Mucosa of descending colon (tissue), 3 donors: ENCODE results near the gene ERC1. TPM values are rescaled to one million over a fixed set of nuclear protein-coding genes. Genes with fewer than 3 reads are reported as not detected.

Experiments
- ATAC-seq: fragments of 200-7000 bp; cut with Tn5 transposase; one replicate; pipeline ENCODE4 v1.9.1; 2020; ENCODE audit warnings: mild to moderate bottlenecking, moderate library complexity
- DNase-seq, 3 donors: peaks; one replicate each; pipeline ENCODE4 v3.0.0-alpha.2; 2020
- H3K36me3 ChIP-seq: fragments of 200-600 bp; one replicate; pipeline ENCODE4 v1.8.0; 2021; ENCODE audit warnings: low read depth, mild to moderate bottlenecking
- H3K4me1 ChIP-seq: fragments of 200-600 bp; one replicate; pipeline ENCODE4 v1.8.0; 2021; ENCODE audit warnings: low read depth, mild to moderate bottlenecking
- H3K4me3 ChIP-seq: fragments of 200-600 bp; one replicate; pipeline ENCODE4 v1.8.0; 2021; ENCODE audit warnings: mild to moderate bottlenecking
- H3K9me3 ChIP-seq: fragments of 200-600 bp; one replicate; pipeline ENCODE4 v1.8.0; 2021; ENCODE audit warnings: mild to moderate bottlenecking
- intact Hi-C, 2 donors: fragments of 100-400 bp; cut with DNase I in 1 of 2; cut with micrococcal nuclease in 1 of 2; formaldehyde crosslinking; loops; one replicate each; pipeline versions ENCODE4 v1.11.0 to v1.11.1; 2022; cut with DNase I, micrococcal nuclease
- total RNA-seq, 3 donors: library from RNA; stranded (reverse); fragmentation: NEBNext Ultra II Directional in 2 of 3; extraction: Animal tissue kit (Norgen Biotek cat#: 25700) in 2 of 3; gene quantifications; one replicate each; pipeline versions ENCODE4 v1.2.1 to v1.2.4, GENCODE V29; 2021 to 2023
- TF ChIP-seq, protein P1 (sequence below): fragments of 200-600 bp; IDR thresholded peaks from one replicate; pipeline ENCODE4 v1.8.0; 2022; ENCODE audit warnings: antibody characterized with exemption, mild to moderate bottlenecking
- donor health status: DM: no; HTN: no; CAD: no; lungs with moderate emphysema.
- donor health status: DM: no; HTN: no; CAD: no.
- donor health status: DM: no; HTN: yes; CAD: no.

The ERC1 gene
- total RNA-seq, 3 donors from 2014 or later = 42.6 to 76.3 (median 49.6) TPM

DNA sequence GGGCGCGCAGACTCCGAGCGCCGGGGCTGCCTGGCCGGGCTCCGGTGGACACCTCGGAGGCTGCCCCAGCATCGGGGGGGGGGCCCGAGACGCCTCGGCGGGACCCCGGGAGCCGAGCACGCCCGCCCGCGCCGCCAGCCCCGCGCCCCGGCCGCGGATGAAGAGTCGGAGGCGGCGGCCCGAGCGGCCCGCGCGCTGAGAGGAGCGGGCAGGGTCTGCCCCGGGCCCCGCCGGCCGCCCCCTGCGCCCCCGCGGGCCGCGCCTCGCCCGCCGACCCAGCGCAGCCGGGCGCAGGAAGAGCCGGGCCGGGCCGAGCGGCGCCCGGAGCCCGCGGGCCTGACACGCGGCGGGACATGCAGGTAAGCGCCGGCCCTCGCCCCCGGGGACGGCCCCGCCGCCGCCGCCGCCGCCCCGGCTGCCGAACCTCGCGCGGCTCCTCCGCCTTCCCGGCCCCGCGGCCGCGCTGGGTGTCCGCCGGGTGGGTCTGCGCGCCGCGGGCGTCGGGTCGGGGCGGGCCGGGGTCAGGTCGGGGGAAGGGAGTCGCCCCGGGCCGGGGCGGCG lies 539.6 kb downstream of the ERC1 start:
- peak overlapping the region; percentile 17 for H3K4me3 ChIP-seq
- ATAC-seq (peak; percentile 17), DNase-seq (no peak)

DNA sequence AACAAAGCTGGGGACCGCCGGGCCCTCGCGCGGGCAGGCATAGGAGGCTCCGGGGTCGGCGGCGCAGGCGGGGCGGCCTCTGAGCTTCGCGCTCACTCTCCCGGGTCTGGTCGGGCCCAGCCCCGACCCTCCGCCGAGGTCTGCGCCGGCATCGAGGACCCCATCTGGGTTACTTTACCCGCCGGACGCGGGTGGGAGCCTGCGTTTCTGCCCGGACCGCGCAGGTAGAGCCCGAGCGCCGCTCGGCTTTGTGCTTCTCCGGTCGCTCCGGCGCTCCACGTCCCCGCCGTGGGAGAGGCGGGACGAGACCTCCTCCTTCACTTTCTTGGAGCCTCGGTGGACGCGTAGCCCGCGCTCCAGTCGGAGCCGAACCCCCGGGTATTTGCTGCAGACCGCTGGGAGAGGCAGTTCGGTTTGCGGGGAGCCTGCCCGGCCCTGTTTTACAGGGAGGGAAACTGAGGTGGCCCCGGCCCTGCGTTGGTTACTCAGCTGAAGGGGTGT lies 540.2 kb downstream of the ERC1 start:
- no peaks in the 10 kb centered on the region for H3K9me3 ChIP-seq
- no peaks in the 10 kb centered on the region for H3K36me3 ChIP-seq
- TF ChIP-seq, protein P1, sequence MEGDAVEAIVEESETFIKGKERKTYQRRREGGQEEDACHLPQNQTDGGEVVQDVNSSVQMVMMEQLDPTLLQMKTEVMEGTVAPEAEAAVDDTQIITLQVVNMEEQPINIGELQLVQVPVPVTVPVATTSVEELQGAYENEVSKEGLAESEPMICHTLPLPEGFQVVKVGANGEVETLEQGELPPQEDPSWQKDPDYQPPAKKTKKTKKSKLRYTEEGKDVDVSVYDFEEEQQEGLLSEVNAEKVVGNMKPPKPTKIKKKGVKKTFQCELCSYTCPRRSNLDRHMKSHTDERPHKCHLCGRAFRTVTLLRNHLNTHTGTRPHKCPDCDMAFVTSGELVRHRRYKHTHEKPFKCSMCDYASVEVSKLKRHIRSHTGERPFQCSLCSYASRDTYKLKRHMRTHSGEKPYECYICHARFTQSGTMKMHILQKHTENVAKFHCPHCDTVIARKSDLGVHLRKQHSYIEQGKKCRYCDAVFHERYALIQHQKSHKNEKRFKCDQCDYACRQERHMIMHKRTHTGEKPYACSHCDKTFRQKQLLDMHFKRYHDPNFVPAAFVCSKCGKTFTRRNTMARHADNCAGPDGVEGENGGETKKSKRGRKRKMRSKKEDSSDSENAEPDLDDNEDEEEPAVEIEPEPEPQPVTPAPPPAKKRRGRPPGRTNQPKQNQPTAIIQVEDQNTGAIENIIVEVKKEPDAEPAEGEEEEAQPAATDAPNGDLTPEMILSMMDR = no peak
- peaks cover 6% of the 10 kb centered on the region for H3K4me1 ChIP-seq
- H3K4me3 ChIP-seq = peak overlapping the region; percentile 17
- intact Hi-C loops = no loop called here
- DNase-seq (peak in 1 of 3 donors; percentile 42), ATAC-seq (peak; percentile 41)

More for the DNA sequence above, 539.6 kb downstream of the ERC1 start:
- TF ChIP-seq, protein P1 = no peak
- no peaks in the 10 kb centered on the region for H3K9me3 ChIP-seq
- H3K4me1 ChIP-seq = peaks cover 6% of the 10 kb centered on the region
- intact Hi-C loops = no loop called here
- H3K36me3 ChIP-seq = no peaks in the 10 kb centered on the region

- TF ChIP-seq, protein P1 = no peak
- peaks cover 6% of the 10 kb centered on the region for H3K4me1 ChIP-seq
- intact Hi-C loops = no loop called here
- H3K36me3 ChIP-seq = no peaks in the 10 kb centered on the region
- no peak overlapping the region for H3K4me3 ChIP-seq
- ATAC-seq (no peak), DNase-seq (no peak)
- no peaks in the 10 kb centered on the region for H3K9me3 ChIP-seq
These were observed 540.8 kb downstream of the ERC1 start for GRCh38 chr12:1531654-1532374.

GRCh38 chr12:1532375-1533165 lies 541.5 kb downstream of the ERC1 start:
- Histone ChIP-seq H3K4me1 (peaks cover 6% of the 10 kb centered on the region), H3K9me3 (no peaks in the 10 kb centered on the region), H3K4me3 (no peak overlapping the region), H3K36me3 (no peaks in the 10 kb centered on the region)
- intact Hi-C loops = no loop called here
- ATAC-seq (no peak), DNase-seq (no peak)
- TF ChIP-seq, protein P1 = no peak

- Histone ChIP-seq H3K36me3 (no peaks in the 10 kb centered on the region), H3K9me3 (no peaks in the 10 kb centered on the region), H3K4me3 (no peak overlapping the region), H3K4me1 (peaks cover 6% of the 10 kb centered on the region)
- no peak for DNase-seq
- TF ChIP-seq, protein P1 = no peak
- no peak for ATAC-seq
- intact Hi-C loops = no loop called here
These were observed 542.2 kb downstream of the ERC1 start for GRCh38 chr12:1533205-1533601.
